IgD-negative memory B cell (primary cell): ENCODE results near the gene CD34. TPM values are rescaled to one million over a fixed set of nuclear protein-coding genes. Genes with fewer than 3 reads are reported as not detected.
A peak's percentile ranks its signal among the peaks of the same experiment; 100 is the strongest.

ENCODE experiments used
- H3K27ac Mint-ChIP-seq, 3 donors: one replicate each; pipeline ENCODE4 v1.8.0; 2020 to 2022; ENCODE audit warnings: mild to moderate bottlenecking in 3 of 3, mixed read lengths in 3 of 3, moderate library complexity in 1 of 3
- H3K27me3 Mint-ChIP-seq: one replicate; pipeline ENCODE4 v1.8.0; 2021; ENCODE audit warnings: mixed read lengths
- H3K36me3 Mint-ChIP-seq: one replicate; pipeline ENCODE4 v1.8.0; 2020; ENCODE audit warnings: mild to moderate bottlenecking, mixed read lengths
- H3K4me1 Mint-ChIP-seq, 3 donors: one replicate each; pipeline ENCODE4 v1.8.0; 2020 to 2022; ENCODE audit warnings: mixed read lengths in 3 of 3, mild to moderate bottlenecking in 1 of 3
- H3K4me3 Mint-ChIP-seq, 4 donors: one replicate each; pipeline ENCODE4 v1.8.0; 2020 to 2022; ENCODE audit warnings: mild to moderate bottlenecking in 4 of 4, mixed read lengths in 4 of 4, moderate library complexity in 3 of 4
- H3K9me3 Mint-ChIP-seq, 3 donors: one replicate each; pipeline ENCODE4 v1.8.0; 2020 to 2021; ENCODE audit warnings: mixed read lengths in 3 of 3, mild to moderate bottlenecking in 1 of 3
- polyA plus RNA-seq: library from polyadenylated mRNA; unstranded; fragments of 300-500 nt; fragmentation: Illumina TruSeq; gene quantifications from one replicate; pipeline ENCODE4 v1.2.3, GENCODE V29; 2021

Gene CD34
- polyA plus RNA-seq, 1 donor from 2014 or later: not detected

- Mint-ChIP-seq H3K4me3 (no peak overlapping the region), H3K27ac (peak overlapping the region in 1 of 3 donors; percentile 94), H3K27me3 (no peaks in the 10 kb centered on the region), H3K4me1 (peaks cover 22 to 45% (median 43%) of the 10 kb centered on the region in 3 donors), H3K36me3 (peaks cover 4% of the 10 kb centered on the region), H3K9me3 (no peaks in the 10 kb centered on the region)
Measured at GRCh38 chr1:207836591-207837347, 74.2 kb downstream of the CD34 start.

DNA sequence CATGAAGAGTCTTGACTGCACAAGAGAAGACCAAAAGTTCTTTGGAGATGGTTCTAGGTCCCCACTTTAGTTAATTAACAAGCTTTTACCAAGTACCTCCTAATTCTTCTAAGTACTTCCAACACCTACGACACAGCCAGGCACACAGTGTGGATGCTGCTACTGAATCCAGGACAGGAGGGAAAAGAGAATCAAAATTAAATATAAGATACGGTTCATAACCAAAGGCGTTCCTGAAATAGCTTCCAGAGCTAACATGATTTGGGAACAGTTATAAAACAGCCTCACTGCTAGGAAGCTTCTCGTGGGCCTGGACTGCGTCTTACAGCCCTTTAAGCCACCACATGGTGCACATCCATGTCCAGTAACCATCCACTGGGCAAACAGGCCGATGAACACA, 75.0 kb downstream of the CD34 start:
- Mint-ChIP-seq H3K36me3 (peaks cover 4% of the 10 kb centered on the region), H3K9me3 (no peaks in the 10 kb centered on the region), H3K27ac (peak overlapping the region in 1 of 3 donors; percentile 77), H3K4me3 (no peak overlapping the region), H3K27me3 (no peaks in the 10 kb centered on the region), H3K4me1 (peaks cover 22 to 51% (median 45%) of the 10 kb centered on the region in 3 donors)

- peaks cover 28 to 57% (median 38%) of the 10 kb centered on the region in 3 donors for H3K4me1 Mint-ChIP-seq
- peak overlapping the region in 1 of 4 donors; percentile 19 for H3K4me3 Mint-ChIP-seq
- no peaks in the 10 kb centered on the region for H3K9me3 Mint-ChIP-seq
- H3K27ac Mint-ChIP-seq: peak overlapping the region; percentile 13 to 88 (median 83)
- H3K36me3 Mint-ChIP-seq: peaks cover 3% of the 10 kb centered on the region
- H3K27me3 Mint-ChIP-seq: no peaks in the 10 kb centered on the region
Measured at GRCh38 chr1:207833956-207834660, 76.8 kb downstream of the CD34 start.

DNA sequence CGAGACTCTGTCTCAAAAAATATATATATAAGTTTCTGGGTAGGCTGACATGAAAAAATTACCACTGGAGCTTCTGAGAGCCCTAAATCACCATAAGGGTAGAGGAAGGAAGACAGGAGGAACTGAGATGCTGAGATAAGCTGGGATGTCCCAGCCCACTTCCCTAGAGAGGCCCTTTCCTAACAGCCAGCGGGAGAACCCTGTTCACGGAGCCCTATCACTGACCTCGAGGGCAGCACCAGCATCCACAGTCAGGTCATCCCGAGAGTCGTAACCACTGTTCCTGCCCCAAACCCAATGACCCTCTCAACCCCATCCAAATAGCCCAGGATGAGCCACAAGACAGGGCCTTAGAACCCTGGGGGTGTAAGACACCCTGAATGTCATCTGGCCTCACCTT, 77.5 kb downstream of the CD34 start:
- no peaks in the 10 kb centered on the region for H3K27me3 Mint-ChIP-seq
- no peaks in the 10 kb centered on the region for H3K9me3 Mint-ChIP-seq
- peak overlapping the region in 1 of 4 donors; percentile 19 for H3K4me3 Mint-ChIP-seq
- H3K4me1 Mint-ChIP-seq: peaks cover 31 to 57% (median 41%) of the 10 kb centered on the region in 3 donors
- no peaks in the 10 kb centered on the region for H3K36me3 Mint-ChIP-seq
- peak overlapping the region; percentile 13 to 88 (median 63) for H3K27ac Mint-ChIP-seq

GRCh38 chr1:207832796-207833195, 78.1 kb downstream of the CD34 start:
- H3K36me3 Mint-ChIP-seq: no peaks in the 10 kb centered on the region
- peaks cover 35 to 62% (median 41%) of the 10 kb centered on the region in 3 donors for H3K4me1 Mint-ChIP-seq
- no peaks in the 10 kb centered on the region for H3K9me3 Mint-ChIP-seq
- H3K27me3 Mint-ChIP-seq: no peaks in the 10 kb centered on the region
- peak overlapping the region; percentile 13 to 89 (median 88) for H3K27ac Mint-ChIP-seq
- H3K4me3 Mint-ChIP-seq: peak overlapping the region in 1 of 4 donors; percentile 94

GRCh38 chr1:207831517-207832327, 79.2 kb downstream of the CD34 start:
- Mint-ChIP-seq H3K4me3 (peak overlapping the region in 3 of 4 donors; percentile 22 to 94 (median 84)), H3K9me3 (no peaks in the 10 kb centered on the region), H3K27ac (peak overlapping the region; percentile 13 to 89 (median 88)), H3K27me3 (no peaks in the 10 kb centered on the region), H3K4me1 (peaks cover 37 to 69% (median 41%) of the 10 kb centered on the region in 3 donors), H3K36me3 (no peaks in the 10 kb centered on the region)

Other genes starting within 250 kb of the CD34 start
- 67.2 TPM for gene CD46, start 159.1 kb downstream of the CD34 start, polyA plus RNA-seq